ENCODE results near the gene ACAA1.

Gene ACAA1

DNA sequence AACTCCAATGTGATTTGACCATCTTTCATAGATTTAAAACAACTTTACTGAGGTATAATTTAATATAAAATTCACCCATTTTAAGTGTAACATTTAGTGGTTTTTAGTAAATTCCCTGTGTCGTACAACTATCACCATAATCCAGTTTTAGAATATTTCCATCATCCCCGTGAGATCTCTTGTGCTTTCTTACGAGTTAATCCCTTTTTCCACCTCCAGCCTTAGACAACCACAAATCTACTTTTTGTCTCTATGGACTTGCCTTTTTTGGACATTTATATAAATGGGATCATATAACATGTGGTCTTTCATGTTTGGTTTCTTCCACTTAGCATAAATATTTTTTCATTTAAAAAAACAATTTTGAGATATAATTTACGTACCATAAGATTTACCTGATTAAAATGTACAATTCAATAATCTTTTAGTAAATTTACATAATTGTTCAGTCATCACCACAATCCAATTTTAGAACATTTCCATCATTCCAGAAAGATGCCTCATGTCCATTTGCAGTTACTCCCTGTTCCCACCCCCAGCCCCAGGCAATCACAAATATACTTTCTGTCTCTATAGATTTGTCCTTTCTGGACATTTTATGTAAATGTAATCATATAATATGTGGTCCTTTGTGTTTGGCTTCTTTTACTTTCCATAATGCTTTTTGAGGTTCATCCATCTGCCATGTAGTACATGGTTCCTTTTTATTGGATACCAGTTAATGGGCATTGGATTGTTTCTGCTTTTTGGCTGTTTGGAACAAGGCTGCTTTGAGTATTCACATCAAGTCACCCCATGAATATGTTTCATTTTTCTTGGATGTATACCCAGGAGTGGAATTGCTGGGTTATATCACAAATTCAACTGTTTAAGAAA is 31.5 kb upstream of the ACAA1 start:
- TF ChIP-seq, protein P1, sequence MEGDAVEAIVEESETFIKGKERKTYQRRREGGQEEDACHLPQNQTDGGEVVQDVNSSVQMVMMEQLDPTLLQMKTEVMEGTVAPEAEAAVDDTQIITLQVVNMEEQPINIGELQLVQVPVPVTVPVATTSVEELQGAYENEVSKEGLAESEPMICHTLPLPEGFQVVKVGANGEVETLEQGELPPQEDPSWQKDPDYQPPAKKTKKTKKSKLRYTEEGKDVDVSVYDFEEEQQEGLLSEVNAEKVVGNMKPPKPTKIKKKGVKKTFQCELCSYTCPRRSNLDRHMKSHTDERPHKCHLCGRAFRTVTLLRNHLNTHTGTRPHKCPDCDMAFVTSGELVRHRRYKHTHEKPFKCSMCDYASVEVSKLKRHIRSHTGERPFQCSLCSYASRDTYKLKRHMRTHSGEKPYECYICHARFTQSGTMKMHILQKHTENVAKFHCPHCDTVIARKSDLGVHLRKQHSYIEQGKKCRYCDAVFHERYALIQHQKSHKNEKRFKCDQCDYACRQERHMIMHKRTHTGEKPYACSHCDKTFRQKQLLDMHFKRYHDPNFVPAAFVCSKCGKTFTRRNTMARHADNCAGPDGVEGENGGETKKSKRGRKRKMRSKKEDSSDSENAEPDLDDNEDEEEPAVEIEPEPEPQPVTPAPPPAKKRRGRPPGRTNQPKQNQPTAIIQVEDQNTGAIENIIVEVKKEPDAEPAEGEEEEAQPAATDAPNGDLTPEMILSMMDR (IDR thresholded peaks at IDR 0.05; ENCODE audit: insufficient read depth, low read depth, low read length, missing control alignments) = no peak
- DNase-seq (ENCODE audit: low read depth) = peak; percentile 76
- H3K4me3 ChIP-seq (ENCODE audit: low read length) = no peak overlapping the region

DNA sequence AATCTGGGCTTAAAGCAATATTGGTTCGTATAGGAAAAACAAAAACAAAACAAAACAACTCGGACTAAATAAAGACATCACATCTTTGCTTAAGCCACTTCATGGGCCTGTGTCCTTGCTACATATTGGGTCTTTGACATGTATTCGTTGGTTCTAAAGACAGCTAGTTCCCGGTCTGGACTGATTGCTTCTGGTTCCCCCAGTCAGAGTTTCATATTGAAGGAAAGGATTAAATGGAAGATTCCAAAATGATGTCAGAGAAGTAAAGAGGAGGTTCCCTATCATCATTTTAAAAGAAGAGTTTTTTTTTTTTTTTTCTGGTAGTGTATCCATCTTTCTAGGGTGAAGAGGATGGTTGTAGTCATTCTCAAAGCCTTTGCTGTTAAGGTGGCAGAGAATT is 30.7 kb upstream of the ACAA1 start:
- H3K4me3 ChIP-seq (ENCODE audit: low read length) = no peak overlapping the region
- DNase-seq (ENCODE audit: low read depth) = no peak
- TF ChIP-seq, protein P1 (IDR thresholded peaks at IDR 0.05; ENCODE audit: insufficient read depth, low read depth, low read length, missing control alignments) = no peak

DNA sequence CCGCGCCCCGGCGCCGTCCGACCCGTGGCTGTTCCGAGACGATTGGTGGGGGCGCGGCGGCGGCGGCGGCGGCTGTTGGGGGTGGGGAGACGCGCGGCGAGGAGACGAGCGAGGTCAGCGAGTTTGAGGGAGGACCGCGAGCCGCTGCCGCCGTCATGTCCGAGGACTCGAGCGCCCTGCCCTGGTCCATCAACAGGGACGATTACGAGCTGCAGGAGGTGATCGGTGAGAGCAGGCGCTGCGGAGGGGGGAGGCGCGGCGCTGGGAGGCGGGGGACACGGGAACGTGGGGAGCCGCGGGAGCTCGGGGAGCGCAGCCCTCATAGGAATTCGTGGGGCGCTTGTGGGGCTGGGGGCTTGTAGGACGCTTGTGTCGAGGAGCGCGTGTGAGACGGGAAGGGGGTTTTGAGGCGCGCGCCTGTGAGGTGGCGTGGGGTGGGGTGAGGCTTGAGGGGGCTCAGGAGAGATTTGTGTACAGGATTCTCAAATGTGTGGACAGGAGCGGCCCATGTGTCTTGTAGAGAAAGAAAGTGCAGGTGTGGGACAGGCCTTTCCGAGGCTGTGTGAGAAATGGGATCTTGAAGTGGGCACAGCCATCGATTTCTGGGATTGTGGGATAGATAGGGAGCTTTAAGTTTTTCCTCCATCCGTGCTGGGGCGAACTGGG is 28.9 kb upstream of the ACAA1 start:
- DNase-seq (ENCODE audit: low read depth) = peak; percentile 57
- peak overlapping the region; percentile 77 for H3K4me3 ChIP-seq (ENCODE audit: low read length)
- TF ChIP-seq, protein P1 (IDR thresholded peaks at IDR 0.05; ENCODE audit: insufficient read depth, low read depth, low read length, missing control alignments) = no peak

DNA sequence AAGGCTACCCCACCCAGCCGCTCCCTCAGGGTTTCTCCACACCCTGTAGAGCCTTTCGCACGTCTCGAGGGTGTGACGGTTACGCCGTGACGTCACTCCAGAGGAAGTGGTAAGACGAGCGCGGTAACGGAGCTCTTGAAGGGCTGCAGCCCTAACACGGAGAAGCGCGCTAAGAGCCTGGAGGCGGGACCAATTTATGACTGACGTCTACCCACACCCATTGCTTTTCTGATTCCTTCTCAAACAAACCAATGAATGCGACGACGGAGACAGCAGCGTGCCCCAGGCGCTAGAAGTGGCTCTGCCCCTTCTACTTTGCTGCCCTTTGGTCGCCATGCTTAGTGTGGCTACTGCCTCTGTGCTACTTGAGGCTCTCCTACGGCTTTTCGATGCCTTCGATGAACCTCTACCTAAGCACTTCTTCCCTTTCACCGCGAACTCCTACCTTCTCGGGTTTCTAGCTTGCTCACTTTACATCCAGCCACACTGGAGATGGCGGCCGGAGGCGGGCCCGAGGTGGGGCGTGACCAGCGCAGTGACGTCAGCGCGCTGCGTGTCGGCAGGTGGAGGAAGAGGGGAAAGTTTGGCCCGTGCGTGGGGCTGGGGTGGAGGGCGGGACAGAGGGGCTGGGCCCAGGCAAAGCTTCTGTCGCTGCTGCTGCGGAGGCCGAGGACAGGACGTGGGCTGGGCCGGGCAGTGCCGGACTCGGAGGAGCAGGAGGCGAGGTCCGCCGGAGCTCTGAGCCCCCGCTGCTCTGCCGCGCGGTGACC is 28.2 kb upstream of the ACAA1 start, which contains the start of gene OXSR1:
Gene OXSR1 (plus strand): TSS at position 586 of the 770 bp plus-strand sequence. CDS start 340 bp downstream, outside the sequence.
- peak within 1 kb of the TSS; percentile 77 for H3K4me3 ChIP-seq (ENCODE audit: low read length)
- TF ChIP-seq, protein P1 (IDR thresholded peaks at IDR 0.05; ENCODE audit: insufficient read depth, low read depth, low read length, missing control alignments) = no peak
- DNase-seq (ENCODE audit: low read depth) = peak; percentile 100

DNA sequence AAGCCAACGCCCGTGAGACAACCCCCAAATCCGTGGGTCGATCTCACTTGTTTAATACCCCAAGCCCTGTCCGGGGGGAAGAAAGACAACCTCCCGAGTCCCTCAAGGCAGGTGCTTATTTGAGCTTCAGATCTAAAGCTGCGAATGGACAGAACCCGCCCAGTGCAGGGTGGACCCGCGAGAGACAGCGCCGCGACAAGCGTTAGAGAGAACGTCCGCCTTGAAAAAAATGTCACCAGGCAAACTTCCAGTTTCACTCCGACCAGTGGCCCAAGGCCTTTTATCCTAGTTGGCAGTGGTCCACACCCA is 27.7 kb upstream of the ACAA1 start:
- TF ChIP-seq, protein P1 (IDR thresholded peaks at IDR 0.05; ENCODE audit: insufficient read depth, low read depth, low read length, missing control alignments) = no peak
- no peak for DNase-seq (ENCODE audit: low read depth)
- peak overlapping the region; percentile 77 for H3K4me3 ChIP-seq (ENCODE audit: low read length)

DNA sequence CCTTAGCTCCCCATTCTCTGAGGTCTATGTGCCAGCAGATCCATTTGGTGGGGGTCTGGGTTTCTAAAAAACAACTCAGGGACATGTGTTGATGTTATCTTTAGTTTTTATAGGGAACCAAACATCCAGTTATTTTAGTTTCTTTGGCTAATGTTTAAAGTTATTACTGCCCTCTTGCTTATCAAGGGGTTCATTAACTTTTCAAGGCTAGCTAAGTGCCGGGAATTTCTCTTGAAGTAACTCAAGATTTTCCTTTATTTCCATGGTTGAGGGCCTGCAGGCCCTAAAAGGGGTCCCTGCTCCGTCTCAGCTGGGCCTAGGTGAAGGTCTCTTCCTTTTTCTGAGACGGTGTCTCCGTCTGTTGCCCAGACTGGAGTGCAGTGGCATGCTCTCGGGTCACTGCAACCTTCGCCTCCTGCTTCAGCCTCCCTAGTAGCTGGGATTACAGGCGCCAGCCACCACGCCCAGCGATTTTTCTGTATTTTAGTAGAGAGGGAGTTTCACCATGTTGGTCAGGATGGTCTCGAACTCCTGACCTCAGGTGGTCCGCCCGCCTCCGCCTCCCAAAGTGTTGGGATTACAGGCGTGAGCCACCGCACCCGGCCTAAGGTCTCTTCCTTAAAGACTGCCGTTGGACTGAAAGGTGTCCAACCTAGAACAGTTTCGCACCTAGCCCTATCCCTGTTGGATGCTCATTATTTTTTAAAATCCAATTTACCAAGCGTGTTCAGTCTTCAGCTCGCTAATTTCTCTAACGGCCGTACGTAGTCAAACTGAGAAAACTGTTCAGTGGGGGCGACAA is 27.1 kb upstream of the ACAA1 start:
- no peak for DNase-seq (ENCODE audit: low read depth)

More for the DNA sequence above, 27.1 kb upstream of the ACAA1 start:
- peak overlapping the region; percentile 77 for H3K4me3 ChIP-seq (ENCODE audit: low read length)
- TF ChIP-seq, protein P1 (IDR thresholded peaks at IDR 0.05; ENCODE audit: insufficient read depth, low read depth, low read length, missing control alignments) = no peak

Data from epithelial cell of esophagus (primary cell).